OCI-LY7 (cell line): ENCODE results near the gene CSTF1. TPM values are rescaled to one million over a fixed set of nuclear protein-coding genes. Genes with fewer than 3 reads are reported as not detected.

Source experiments
- BruUV-seq: library from RNA; stranded (reverse); fragments of 400-500 nt; replicated peaks from 2 replicates; lab custom pipeline; 2021; lab: Mats Ljungman, UMichigan
- CTCF ChIA-PET: fragments of 300-600 bp; sonication (Branson Sonifier 250); formaldehyde crosslinking; loops from one replicate; lab custom pipeline; 2022; ENCODE audit warnings: antibody characterized with exemption; ENCODE audit not compliant: unreplicated experiment; lab: Charles Lee
- POLR2A ChIA-PET: fragments of 300-600 bp; sonication (Branson Sonifier 250); formaldehyde crosslinking; loops from one replicate; lab custom pipeline; 2022; ENCODE audit warnings: antibody characterized with exemption; lab: Charles Lee
- DNase-seq: peaks from one replicate; pipeline ENCODE4 v3.0.0-alpha.2; 2015; ENCODE audit warnings: low spot score
- H2AFZ ChIP-seq: fragments of 200-600 bp; sonication (generic), shearing (Covaris generic); 2 replicates; pipeline ENCODE4 v1.6.1; 2014; ENCODE audit warnings: mild to moderate bottlenecking, antibody characterized with exemption, low read length, moderate library complexity
- H3K27ac ChIP-seq: fragments of 200-600 bp; sonication (generic); 2 replicates; pipeline ENCODE4 v1.5.1; 2014; ENCODE audit warnings: mixed run types, low read depth, mild to moderate bottlenecking, moderate library complexity, low read length, inconsistent platforms; ENCODE audit not compliant: poor library complexity, severe bottlenecking
- H3K36me3 ChIP-seq: fragments of 200-600 bp; sonication (generic); 2 replicates; pipeline ENCODE4 v1.6.1; 2014; ENCODE audit warnings: mild to moderate bottlenecking, antibody characterized with exemption, low read length, moderate library complexity, mixed read lengths; ENCODE audit not compliant: insufficient read depth
- H3K4me1 ChIP-seq: fragments of 200-600 bp; sonication (generic); 2 replicates; pipeline ENCODE4 v1.5.1; 2014; ENCODE audit warnings: mild to moderate bottlenecking, low read length; ENCODE audit not compliant: insufficient read depth, poor library complexity, severe bottlenecking
- H3K4me2 ChIP-seq: fragments of 200-600 bp; sonication (generic); 2 replicates; pipeline ENCODE4 v1.6.1; 2014; ENCODE audit warnings: mild to moderate bottlenecking, low read length
- H3K4me3 ChIP-seq: fragments of 200-600 bp; sonication (generic); 2 replicates; pipeline ENCODE4 v1.5.1; 2014; ENCODE audit warnings: mild to moderate bottlenecking, low read depth, low read length; ENCODE audit not compliant: poor library complexity, severe bottlenecking
- H3K79me2 ChIP-seq: fragments of 200-600 bp; sonication (generic); 2 replicates; pipeline ENCODE4 v1.6.1; 2016; ENCODE audit warnings: low read depth, mild to moderate bottlenecking, low read length, moderate library complexity, mixed read lengths; ENCODE audit not compliant: insufficient read depth
- H3K9me2 ChIP-seq: fragments of 200-600 bp; sonication (generic); 2 replicates; pipeline ENCODE4 v1.6.1; 2016; ENCODE audit warnings: mild to moderate bottlenecking, low read length, mixed read lengths; ENCODE audit not compliant: insufficient read depth
- H3K9me3 ChIP-seq: fragments of 200-600 bp; sonication (generic); 2 replicates; pipeline ENCODE4 v1.6.1; 2014; ENCODE audit warnings: mild to moderate bottlenecking, mixed run types, low read length, mixed read lengths
- H4K20me1 ChIP-seq: fragments of 200-600 bp; sonication (generic); 2 replicates; pipeline ENCODE4 v1.6.1; 2014; ENCODE audit warnings: mild to moderate bottlenecking, antibody characterized with exemption, low read length, moderate library complexity, mixed read lengths; ENCODE audit not compliant: insufficient read depth
- CTCF ChIP-seq: fragments of 200-600 bp; sonication (generic); conservative IDR thresholded peaks from 2 replicates; pipeline ENCODE4 v1.5.1; 2014; ENCODE audit warnings: mild to moderate bottlenecking, antibody characterized with exemption, low read length, moderate library complexity, mixed read lengths
- EZH2phosphoT487 ChIP-seq: fragments of 200-600 bp; sonication (generic); IDR thresholded peaks from 2 replicates; pipeline ENCODE4 v1.6.1; 2018; ENCODE audit warnings: low read depth, borderline replicate concordance, mild to moderate bottlenecking, mixed run types, antibody characterized with exemption, low read length, moderate library complexity, mixed read lengths
- intact Hi-C: fragments of 100-400 bp; cut with micrococcal nuclease; formaldehyde crosslinking; loops from one replicate; pipeline ENCODE4 v1.10.0; 2022; ENCODE audit not compliant: unreplicated experiment
- total RNA-seq, 2 experiments: library from RNA; depleted of rRNA in 1 of 2; stranded (reverse); fragments of >200 nt in 1 of 2; shearing (Covaris generic) in 1 of 2; gene quantifications; 2 replicates each; pipeline ENCODE4 v1.2.3, GENCODE V29; 2014 to 2022

CSTF1 gene
- total RNA-seq, 2 experiments from 2014 or later: 52.1 to 56.0 TPM

DNA sequence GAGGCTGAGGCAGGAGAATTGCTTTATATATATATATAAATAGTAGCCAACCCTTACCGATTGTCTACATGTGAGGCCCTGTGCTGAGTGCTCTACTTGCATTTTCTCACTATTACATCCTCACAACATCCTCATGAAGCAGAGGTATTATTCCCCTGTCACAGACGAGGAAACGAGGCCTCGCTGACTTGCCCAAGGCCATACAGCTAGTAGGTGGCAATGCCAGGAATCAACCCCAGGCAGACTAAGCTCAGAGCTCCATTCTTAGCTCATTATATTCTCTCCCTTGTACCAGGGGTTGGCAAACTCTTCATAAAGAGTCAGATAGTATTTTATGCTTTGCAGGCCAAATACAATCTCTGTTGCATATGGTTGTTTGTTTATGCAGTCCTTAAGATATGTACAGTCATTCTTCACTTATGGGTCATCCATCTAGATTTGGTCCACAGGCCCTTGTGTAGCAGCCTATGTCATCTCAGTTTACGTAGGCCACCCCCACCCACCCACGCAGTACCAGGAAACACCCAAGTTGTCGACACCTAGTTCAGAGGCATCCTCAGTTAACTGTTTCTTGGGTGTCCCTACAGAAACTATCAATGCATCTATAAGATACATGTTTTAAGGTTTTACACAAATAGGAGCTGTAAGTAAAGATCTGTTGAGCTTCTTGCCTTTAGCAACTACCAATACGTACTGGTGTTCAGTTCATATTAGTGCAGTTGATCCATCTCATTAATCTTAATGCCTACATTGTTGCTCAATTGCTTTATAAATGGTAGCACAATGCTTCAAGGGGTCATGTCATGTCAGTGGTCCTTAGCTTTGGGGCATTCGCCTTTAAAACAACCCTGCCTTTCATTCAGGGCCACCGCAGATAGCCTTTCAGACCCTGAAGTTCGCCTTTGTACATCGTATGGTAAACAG, 22.7 kb downstream of the CSTF1 start:
- H3K4me3 ChIP-seq: no peak overlapping the region
- no peak overlapping the region for H2AFZ ChIP-seq
- BruUV-seq: no TSS peak
- H3K9me3 ChIP-seq: no peaks in the 10 kb centered on the region
- no peak for DNase-seq
- no peak overlapping the region for H3K27ac ChIP-seq
- no peak for TF ChIP-seq EZH2phosphoT487
- TF ChIP-seq CTCF: no peak
- intact Hi-C loops: no loop called here
- H3K9me2 ChIP-seq: no peaks in the 10 kb centered on the region
- ChIA-PET POLR2A (interaction anchor here (0.7 kb wide), 1 partner anchor 27 kb away, joined by 4 read pairs; no protein-coding TSS in a partner anchor), CTCF (no interaction called here)
- H3K79me2 ChIP-seq: no peaks in the 10 kb centered on the region
- H3K4me1 ChIP-seq: peaks cover 7% of the 10 kb centered on the region
- no peak overlapping the region for H3K4me2 ChIP-seq
- H4K20me1 ChIP-seq: no peaks in the 10 kb centered on the region
- H3K36me3 ChIP-seq: peaks cover 11% of the 10 kb centered on the region; the same call in 1 of the 2 replicates

DNA sequence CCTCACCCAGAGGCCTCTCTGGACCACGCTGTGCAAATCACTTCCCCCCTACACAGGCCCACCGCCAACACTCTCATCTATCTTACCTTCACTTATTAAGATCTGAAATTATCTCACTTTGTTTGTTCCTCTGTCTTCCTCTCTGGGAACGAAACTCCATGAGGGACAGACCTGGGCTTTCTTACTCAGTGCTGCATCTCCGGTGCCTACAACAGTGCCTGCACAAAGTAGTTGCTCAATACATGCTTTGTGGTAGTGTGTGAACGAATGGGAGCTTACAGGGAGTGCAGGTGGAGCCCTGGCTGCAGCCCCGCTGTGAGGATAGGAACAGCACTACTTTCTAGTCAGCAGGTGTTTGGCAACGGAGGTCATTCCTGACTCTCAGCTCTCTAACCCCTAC, 25.0 kb downstream of the CSTF1 start:
- no peak overlapping the region for H3K4me2 ChIP-seq
- H4K20me1 ChIP-seq: no peaks in the 10 kb centered on the region
- no peaks in the 10 kb centered on the region for H3K9me3 ChIP-seq
- H3K79me2 ChIP-seq: no peaks in the 10 kb centered on the region
- DNase-seq: no peak
- ChIA-PET CTCF (no interaction called here), POLR2A (interaction anchor here (1.0 kb wide), 1 partner anchor 13 kb away, joined by 3 read pairs; no protein-coding TSS in a partner anchor)
- peaks cover 8% of the 10 kb centered on the region; the same call in 1 of the 2 replicates for H3K36me3 ChIP-seq
- no peaks in the 10 kb centered on the region for H3K9me2 ChIP-seq
- H3K4me3 ChIP-seq: no peak overlapping the region
- H2AFZ ChIP-seq: no peak overlapping the region
- H3K4me1 ChIP-seq: no peaks in the 10 kb centered on the region
- intact Hi-C loops: no loop called here
- BruUV-seq: no TSS peak
- H3K27ac ChIP-seq: no peak overlapping the region
- no peak for TF ChIP-seq CTCF
- TF ChIP-seq EZH2phosphoT487: no peak

GRCh38 chr20:56417911-56418310, 25.5 kb downstream of the CSTF1 start:
- Histone ChIP-seq H3K36me3 (peaks cover 4% of the 10 kb centered on the region; the same call in 1 of the 2 replicates), H3K79me2 (no peaks in the 10 kb centered on the region), H3K4me1 (no peaks in the 10 kb centered on the region), H3K9me3 (no peaks in the 10 kb centered on the region), H3K9me2 (no peaks in the 10 kb centered on the region), H4K20me1 (no peaks in the 10 kb centered on the region), H3K4me2 (no peak overlapping the region), H3K4me3 (no peak overlapping the region), H2AFZ (no peak overlapping the region), H3K27ac (no peak overlapping the region)
- no peak for TF ChIP-seq EZH2phosphoT487
- TF ChIP-seq CTCF: no peak
- ChIA-PET CTCF (no interaction called here), POLR2A (interaction anchor here (1.0 kb wide), 1 partner anchor 14 kb away, joined by 3 read pairs; no protein-coding TSS in a partner anchor)
- BruUV-seq: no TSS peak
- intact Hi-C loops: no loop called here
- DNase-seq: no peak
